Measurements from ENCODE around the gene CMSS1.

CMSS1 gene

GRCh38 chr3:99981138-99981537 lies 163.5 kb downstream of the CMSS1 start:
- Histone ChIP-seq H3K27me3 (ENCODE audit: control insufficient read depth, insufficient read depth, low read length) (no peaks in the 10 kb centered on the region), H3K4me3 (ENCODE audit: low read depth, low read length) (no peak overlapping the region), H3K4me1 (ENCODE audit: control insufficient read depth, insufficient read depth, low read length) (no peaks in the 10 kb centered on the region), H3K9me3 (ENCODE audit: control insufficient read depth, insufficient read depth, low read depth, low read length) (peaks cover 4% of the 10 kb centered on the region; the same call in 1 of the 2 replicates), H3K27ac (ENCODE audit: low read depth, low read length) (no peak overlapping the region), H3K36me3 (ENCODE audit: control insufficient read depth, insufficient read depth, low read length) (no peaks in the 10 kb centered on the region), H3K9ac (ENCODE audit: low read length) (no peak overlapping the region)

- no peak overlapping the region for H3K27ac ChIP-seq (ENCODE audit: low read depth, low read length)
- H3K4me3 ChIP-seq (ENCODE audit: low read depth, low read length), result no peak overlapping the region
- H3K27me3 ChIP-seq (ENCODE audit: control insufficient read depth, insufficient read depth, low read length), result no peaks in the 10 kb centered on the region
- no peak overlapping the region for H3K9ac ChIP-seq (ENCODE audit: low read length)
- H3K9me3 ChIP-seq (ENCODE audit: control insufficient read depth, insufficient read depth, low read depth, low read length), result peaks cover 4% of the 10 kb centered on the region; the same call in 1 of the 2 replicates
- H3K36me3 ChIP-seq (ENCODE audit: control insufficient read depth, insufficient read depth, low read length), result no peaks in the 10 kb centered on the region
- H3K4me1 ChIP-seq (ENCODE audit: control insufficient read depth, insufficient read depth, low read length), result no peaks in the 10 kb centered on the region
These were observed 165.0 kb downstream of the CMSS1 start for GRCh38 chr3:99982650-99983049.

GRCh38 chr3:99984139-99984538 lies 166.5 kb downstream of the CMSS1 start:
- Histone ChIP-seq H3K27me3 (ENCODE audit: control insufficient read depth, insufficient read depth, low read length) (no peaks in the 10 kb centered on the region), H3K9me3 (ENCODE audit: control insufficient read depth, insufficient read depth, low read depth, low read length) (no peaks in the 10 kb centered on the region)

GRCh38 chr3:99984668-99985067 lies 167.0 kb downstream of the CMSS1 start:
- Histone ChIP-seq H3K4me3 (ENCODE audit: low read depth, low read length) (no peak overlapping the region), H3K36me3 (ENCODE audit: control insufficient read depth, insufficient read depth, low read length) (no peaks in the 10 kb centered on the region), H3K27me3 (ENCODE audit: control insufficient read depth, insufficient read depth, low read length) (no peaks in the 10 kb centered on the region), H3K9ac (ENCODE audit: low read length) (no peak overlapping the region), H3K4me1 (ENCODE audit: control insufficient read depth, insufficient read depth, low read length) (no peaks in the 10 kb centered on the region), H3K9me3 (ENCODE audit: control insufficient read depth, insufficient read depth, low read depth, low read length) (no peaks in the 10 kb centered on the region), H3K27ac (ENCODE audit: low read depth, low read length) (no peak overlapping the region)

More at GRCh38 chr3:99984139-99984538, 166.5 kb downstream of the CMSS1 start:
- H3K4me3 ChIP-seq (ENCODE audit: low read depth, low read length), result no peak overlapping the region
- H3K9ac ChIP-seq (ENCODE audit: low read length), result no peak overlapping the region
- H3K27ac ChIP-seq (ENCODE audit: low read depth, low read length), result no peak overlapping the region
- no peaks in the 10 kb centered on the region for H3K4me1 ChIP-seq (ENCODE audit: control insufficient read depth, insufficient read depth, low read length)
- H3K36me3 ChIP-seq (ENCODE audit: control insufficient read depth, insufficient read depth, low read length), result no peaks in the 10 kb centered on the region

GRCh38 chr3:99990179-99990578 lies 172.5 kb downstream of the CMSS1 start:
- peaks cover 19% of the 10 kb centered on the region for H3K9me3 ChIP-seq (ENCODE audit: control insufficient read depth, insufficient read depth, low read depth, low read length)
- H3K4me3 ChIP-seq (ENCODE audit: low read depth, low read length), result no peak overlapping the region
- no peaks in the 10 kb centered on the region for H3K4me1 ChIP-seq (ENCODE audit: control insufficient read depth, insufficient read depth, low read length)
- no peak overlapping the region for H3K9ac ChIP-seq (ENCODE audit: low read length)
- no peak overlapping the region for H3K27ac ChIP-seq (ENCODE audit: low read depth, low read length)
- no peaks in the 10 kb centered on the region for H3K36me3 ChIP-seq (ENCODE audit: control insufficient read depth, insufficient read depth, low read length)
- no peaks in the 10 kb centered on the region for H3K27me3 ChIP-seq (ENCODE audit: control insufficient read depth, insufficient read depth, low read length)

- Histone ChIP-seq H3K9ac (ENCODE audit: low read length) (no peak overlapping the region), H3K27ac (ENCODE audit: low read depth, low read length) (no peak overlapping the region), H3K27me3 (ENCODE audit: control insufficient read depth, insufficient read depth, low read length) (no peaks in the 10 kb centered on the region), H3K36me3 (ENCODE audit: control insufficient read depth, insufficient read depth, low read length) (no peaks in the 10 kb centered on the region), H3K4me3 (ENCODE audit: low read depth, low read length) (no peak overlapping the region), H3K4me1 (ENCODE audit: control insufficient read depth, insufficient read depth, low read length) (no peaks in the 10 kb centered on the region), H3K9me3 (ENCODE audit: control insufficient read depth, insufficient read depth, low read depth, low read length) (peaks cover 29% of the 10 kb centered on the region)
These were observed 179.6 kb downstream of the CMSS1 start for GRCh38 chr3:99997293-99997692.

- H3K4me1 ChIP-seq (ENCODE audit: control insufficient read depth, insufficient read depth, low read length), result no peaks in the 10 kb centered on the region
- H3K9me3 ChIP-seq (ENCODE audit: control insufficient read depth, insufficient read depth, low read depth, low read length), result peaks cover 14% of the 10 kb centered on the region
- H3K36me3 ChIP-seq (ENCODE audit: control insufficient read depth, insufficient read depth, low read length), result no peaks in the 10 kb centered on the region
- no peak overlapping the region for H3K27ac ChIP-seq (ENCODE audit: low read depth, low read length)
- H3K4me3 ChIP-seq (ENCODE audit: low read depth, low read length), result no peak overlapping the region
- no peaks in the 10 kb centered on the region for H3K27me3 ChIP-seq (ENCODE audit: control insufficient read depth, insufficient read depth, low read length)
- no peak overlapping the region for H3K9ac ChIP-seq (ENCODE audit: low read length)
These were observed 181.9 kb downstream of the CMSS1 start for GRCh38 chr3:99999536-99999935.

- no peak overlapping the region for H3K9ac ChIP-seq (ENCODE audit: low read length)
- no peaks in the 10 kb centered on the region for H3K36me3 ChIP-seq (ENCODE audit: control insufficient read depth, insufficient read depth, low read length)
- H3K4me1 ChIP-seq (ENCODE audit: control insufficient read depth, insufficient read depth, low read length), result peaks cover 7% of the 10 kb centered on the region
- H3K4me3 ChIP-seq (ENCODE audit: low read depth, low read length), result no peak overlapping the region
- peaks cover 3% of the 10 kb centered on the region; the same call in 1 of the 2 replicates for H3K9me3 ChIP-seq (ENCODE audit: control insufficient read depth, insufficient read depth, low read depth, low read length)
- no peaks in the 10 kb centered on the region for H3K27me3 ChIP-seq (ENCODE audit: control insufficient read depth, insufficient read depth, low read length)
- no peak overlapping the region for H3K27ac ChIP-seq (ENCODE audit: low read depth, low read length)
These were observed 183.4 kb downstream of the CMSS1 start for GRCh38 chr3:100001083-100001482.

GRCh38 chr3:100001526-100002270 lies 184.0 kb downstream of the CMSS1 start:
- Histone ChIP-seq H3K4me1 (ENCODE audit: control insufficient read depth, insufficient read depth, low read length) (peaks cover 13% of the 10 kb centered on the region), H3K9ac (ENCODE audit: low read length) (no peak overlapping the region), H3K27ac (ENCODE audit: low read depth, low read length) (no peak overlapping the region), H3K36me3 (ENCODE audit: control insufficient read depth, insufficient read depth, low read length) (no peaks in the 10 kb centered on the region), H3K9me3 (ENCODE audit: control insufficient read depth, insufficient read depth, low read depth, low read length) (peaks cover 3% of the 10 kb centered on the region; the same call in 1 of the 2 replicates), H3K27me3 (ENCODE audit: control insufficient read depth, insufficient read depth, low read length) (no peaks in the 10 kb centered on the region), H3K4me3 (ENCODE audit: low read depth, low read length) (no peak overlapping the region)

- H3K27me3 ChIP-seq (ENCODE audit: control insufficient read depth, insufficient read depth, low read length), result no peaks in the 10 kb centered on the region
- H3K9me3 ChIP-seq (ENCODE audit: control insufficient read depth, insufficient read depth, low read depth, low read length), result no peaks in the 10 kb centered on the region
- no peak overlapping the region for H3K27ac ChIP-seq (ENCODE audit: low read depth, low read length)
- H3K4me3 ChIP-seq (ENCODE audit: low read depth, low read length), result no peak overlapping the region
- H3K4me1 ChIP-seq (ENCODE audit: control insufficient read depth, insufficient read depth, low read length), result peaks cover 14% of the 10 kb centered on the region
- no peak overlapping the region for H3K9ac ChIP-seq (ENCODE audit: low read length)
- no peaks in the 10 kb centered on the region for H3K36me3 ChIP-seq (ENCODE audit: control insufficient read depth, insufficient read depth, low read length)
These were observed 185.1 kb downstream of the CMSS1 start for GRCh38 chr3:100002599-100003350.

All from HUES6 (cell line).